Measurements from ENCODE around the gene ADTRP.

Gene ADTRP

DNA sequence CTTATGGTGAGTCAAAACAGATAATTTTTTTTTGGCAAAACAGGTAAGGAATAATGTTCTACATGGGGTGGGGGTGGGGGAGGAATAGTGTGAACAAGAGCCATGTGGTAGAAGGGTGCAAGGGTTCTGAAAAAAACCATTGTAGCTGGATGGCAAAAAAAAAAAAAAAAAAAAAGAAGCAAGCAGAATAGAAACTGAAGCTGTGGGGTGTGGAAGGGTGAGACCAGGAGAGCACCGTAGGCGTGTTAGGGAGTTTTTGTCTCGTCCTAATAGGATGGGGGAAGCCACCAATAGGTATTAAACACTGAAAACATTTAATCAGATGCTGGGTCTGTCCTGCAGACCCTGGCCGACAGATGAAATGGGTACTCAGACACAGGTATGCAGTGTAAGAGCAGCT lies 110.1 kb downstream of the ADTRP start:
- Histone ChIP-seq H3K4me3 (ENCODE audit: insufficient read depth, low read length, poor library complexity, severe bottlenecking) (no peak overlapping the region), H3K27ac (ENCODE audit: low read depth, low read length) (no peak overlapping the region), H2AFZ (ENCODE audit: low read depth, low read length, severe bottlenecking) (no peak overlapping the region), H3K9me2 (replicated peaks; ENCODE audit: insufficient read depth, low read length) (no peaks in the 10 kb centered on the region), H3F3A (ENCODE audit: insufficient read depth) (no peaks in the 10 kb centered on the region), H4K20me1 (ENCODE audit: low read depth, low read length) (no peaks in the 10 kb centered on the region), H3K27me3 (ENCODE audit: low read length) (no peaks in the 10 kb centered on the region), H3K79me2 (ENCODE audit: insufficient read depth, low read length) (no peaks in the 10 kb centered on the region), H3K36me3 (ENCODE audit: low read length) (no peaks in the 10 kb centered on the region), H3K4me2 (ENCODE audit: low read depth, low read length, poor library complexity, severe bottlenecking) (no peak overlapping the region), H3K9ac (ENCODE audit: low read length) (no peak overlapping the region), H3K9me3 (ENCODE audit: insufficient read depth, low read length) (no peaks in the 10 kb centered on the region)
- TF ChIP-seq EZH2phosphoT487 (conservative IDR thresholded peaks at IDR 0.05; ENCODE audit: low read length) (no peak), CTCF (IDR thresholded peaks at IDR 0.05; ENCODE audit: insufficient read depth, low read length, poor library complexity, severe bottlenecking) (no peak)

GRCh38 chr6:11667876-11668275 lies 110.7 kb downstream of the ADTRP start:
- H3K9ac ChIP-seq (ENCODE audit: low read length), result no peak overlapping the region
- no peaks in the 10 kb centered on the region for H3K79me2 ChIP-seq (ENCODE audit: insufficient read depth, low read length)
- H3K4me3 ChIP-seq (ENCODE audit: insufficient read depth, low read length, poor library complexity, severe bottlenecking), result no peak overlapping the region
- H3F3A ChIP-seq (ENCODE audit: insufficient read depth), result no peaks in the 10 kb centered on the region
- H3K27me3 ChIP-seq (ENCODE audit: low read length), result no peaks in the 10 kb centered on the region
- no peak overlapping the region for H2AFZ ChIP-seq (ENCODE audit: low read depth, low read length, severe bottlenecking)
- no peaks in the 10 kb centered on the region for H3K9me2 ChIP-seq (replicated peaks; ENCODE audit: insufficient read depth, low read length)
- no peaks in the 10 kb centered on the region for H4K20me1 ChIP-seq (ENCODE audit: low read depth, low read length)
- H3K9me3 ChIP-seq (ENCODE audit: insufficient read depth, low read length), result no peaks in the 10 kb centered on the region
- H3K4me2 ChIP-seq (ENCODE audit: low read depth, low read length, poor library complexity, severe bottlenecking), result no peak overlapping the region
- TF ChIP-seq EZH2phosphoT487 (conservative IDR thresholded peaks at IDR 0.05; ENCODE audit: low read length) (no peak), CTCF (IDR thresholded peaks at IDR 0.05; ENCODE audit: insufficient read depth, low read length, poor library complexity, severe bottlenecking) (no peak)
- H3K36me3 ChIP-seq (ENCODE audit: low read length), result no peaks in the 10 kb centered on the region
- no peak overlapping the region for H3K27ac ChIP-seq (ENCODE audit: low read depth, low read length)

GRCh38 chr6:11665604-11666326 lies 112.8 kb downstream of the ADTRP start:
- Histone ChIP-seq H3K9me2 (replicated peaks; ENCODE audit: insufficient read depth, low read length) (no peaks in the 10 kb centered on the region), H3K4me3 (ENCODE audit: insufficient read depth, low read length, poor library complexity, severe bottlenecking) (no peak overlapping the region), H3F3A (ENCODE audit: insufficient read depth) (no peaks in the 10 kb centered on the region), H3K27ac (ENCODE audit: low read depth, low read length) (no peak overlapping the region), H3K9ac (ENCODE audit: low read length) (no peak overlapping the region), H2AFZ (ENCODE audit: low read depth, low read length, severe bottlenecking) (no peak overlapping the region), H4K20me1 (ENCODE audit: low read depth, low read length) (no peaks in the 10 kb centered on the region), H3K27me3 (ENCODE audit: low read length) (no peaks in the 10 kb centered on the region), H3K4me2 (ENCODE audit: low read depth, low read length, poor library complexity, severe bottlenecking) (no peak overlapping the region), H3K9me3 (ENCODE audit: insufficient read depth, low read length) (no peaks in the 10 kb centered on the region), H3K36me3 (ENCODE audit: low read length) (no peaks in the 10 kb centered on the region), H3K79me2 (ENCODE audit: insufficient read depth, low read length) (no peaks in the 10 kb centered on the region)
- TF ChIP-seq CTCF (IDR thresholded peaks at IDR 0.05; ENCODE audit: insufficient read depth, low read length, poor library complexity, severe bottlenecking), result no peak
